HepG2 (cell line): Measurements from ENCODE around the gene TIMM44. TPM values are rescaled to one million over a fixed set of nuclear protein-coding genes. Genes with fewer than 3 reads are reported as not detected.
A peak's percentile ranks its signal among the peaks of the same experiment; 100 is the strongest.

Experiments used
- ATAC-seq: fragments of 200-7000 bp; cut with Tn5 transposase; 3 replicates; pipeline ENCODE4 v1.9.1; 2020; ENCODE audit warnings: mild to moderate bottlenecking, moderate library complexity
- BruUV-seq: library from RNA; stranded (reverse); fragments of 400-500 nt; replicated peaks from 2 replicates; lab custom pipeline; 2021; lab: Mats Ljungman, UMichigan
- CTCF ChIA-PET: fragments of 300-600 bp; formaldehyde crosslinking; extraction: SDS; loops from one replicate; lab custom pipeline; 2021; ENCODE audit warnings: low total read pairs, inconsistent platforms, low intra/inter-chr PET ratio; lab: Yijun Ruan, JAX
- POLR2A ChIA-PET: fragments of 350-600 bp; sonication (Branson Sonifier 250); formaldehyde crosslinking; loops from one replicate; lab custom pipeline; 2020; ENCODE audit warnings: antibody characterized with exemption, inconsistent platforms; lab: Yijun Ruan, JAX
- DNase-seq: peaks from one replicate; pipeline ENCODE4 v3.0.0-alpha.2; 2015; ENCODE audit warnings: low spot score
- FAIRE-seq: peaks from 3 replicates; lab custom pipeline; 2011; peaks lifted over from hg19 to GRCh38; lab: Jason Lieb, UNC
- H2AFZ ChIP-seq: one replicate; pipeline ENCODE4 v1.6.1; 2011; ENCODE audit warnings: low read length, inconsistent platforms
- H3K27ac ChIP-seq: fragments of 300-600 bp; 3 replicates; pipeline ENCODE4 v1.8.0; 2011; ENCODE audit warnings: mixed run types, mild to moderate bottlenecking, mixed read lengths, low read length, inconsistent platforms; ENCODE audit not compliant: insufficient read depth; ENCODE audit errors: extremely low read length
- H3K27me3 ChIP-seq, 2 experiments: fragments of 200-600 bp in 1 of 2; 2 replicates in 1 of 2; 3 replicates in 1 of 2; pipeline versions ENCODE4 v1.6.0 to v1.8.0; 2011; ENCODE audit warnings: low read length in 2 of 2, mild to moderate bottlenecking in 2 of 2, moderate library complexity in 2 of 2, inconsistent platforms in 1 of 2; ENCODE audit not compliant: insufficient read depth in 2 of 2, control insufficient read depth in 1 of 2
- H3K36me3 ChIP-seq, 2 experiments: fragments of 200-600 bp in 1 of 2; replicated peaks in 1 of 2; 2 replicates in 1 of 2; 3 replicates in 1 of 2; pipeline versions ENCODE4 v1.5.1 to v1.8.0; 2011; ENCODE audit warnings: low read length in 2 of 2, inconsistent platforms in 1 of 2; ENCODE audit not compliant: insufficient read depth in 2 of 2, control insufficient read depth in 1 of 2
- H3K4me1 ChIP-seq: 2 replicates; pipeline ENCODE4 v1.5.1; 2012; ENCODE audit warnings: low read length, inconsistent platforms; ENCODE audit not compliant: insufficient read depth
- H3K4me2 ChIP-seq: 2 replicates; pipeline ENCODE4 v1.6.0; 2011; ENCODE audit warnings: low read depth, low read length, inconsistent platforms
- H3K4me3 ChIP-seq, 3 experiments: fragments of 200-600 bp in 1 of 3; sonication (generic), shearing (Covaris generic) in 1 of 3; replicated peaks in 1 of 3; 2 replicates each; pipeline ENCODE4 v1.5.1; 2011 to 2016; ENCODE audit warnings: low read length in 3 of 3, inconsistent platforms in 2 of 3, low read depth in 2 of 3, mild to moderate bottlenecking in 2 of 3, control low read depth in 1 of 3, mixed read lengths in 1 of 3; ENCODE audit not compliant: insufficient read depth in 1 of 3
- H3K79me2 ChIP-seq: one replicate; pipeline ENCODE4 v1.6.1; 2011; ENCODE audit warnings: low read length, inconsistent platforms; ENCODE audit not compliant: insufficient read depth
- H3K9ac ChIP-seq: 2 replicates; pipeline ENCODE4 v1.6.0; 2011; ENCODE audit warnings: mild to moderate bottlenecking, low read depth, low read length, inconsistent platforms; ENCODE audit not compliant: insufficient read depth
- H3K9me3 ChIP-seq: 2 replicates; pipeline ENCODE4 v1.5.1; 2012; ENCODE audit warnings: mild to moderate bottlenecking, low read length
- H4K20me1 ChIP-seq: 2 replicates; pipeline ENCODE4 v1.6.0; 2011; ENCODE audit warnings: inconsistent platforms, mild to moderate bottlenecking, low read length, moderate library complexity; ENCODE audit not compliant: insufficient read depth
- HCFC1 ChIP-seq: fragments of 150-350 bp; IDR thresholded peaks from 2 replicates; pipeline ENCODE4 v1.6.1; 2014; ENCODE audit warnings: low read depth, low read length
- HNRNPK ChIP-seq: fragments of 200-400 bp; formaldehyde crosslinking; IDR thresholded peaks from 2 replicates; pipeline ENCODE4 v1.6.1; 2018; ENCODE audit warnings: low read length, low read depth, moderate library complexity, mild to moderate bottlenecking; ENCODE audit not compliant: poor library complexity, severe bottlenecking
- KDM6A ChIP-seq: IDR thresholded peaks from 2 replicates; pipeline ENCODE4 v1.6.1; 2016; ENCODE audit warnings: low read depth
- KLF13 ChIP-seq: sonication (generic); formaldehyde crosslinking; IDR thresholded peaks from 2 replicates; pipeline ENCODE4 v1.4.0; 2020; ENCODE audit warnings: mild to moderate bottlenecking, missing genetic modification reagents
- MAFF ChIP-seq: IDR thresholded peaks from 2 replicates; pipeline ENCODE4 v1.6.1; 2011; ENCODE audit warnings: low read depth, low read length, improper control_type of control experiment
- MAFG ChIP-seq: sonication (generic); formaldehyde crosslinking; IDR thresholded peaks from 2 replicates; pipeline ENCODE4 v1.5.1; 2020; ENCODE audit warnings: mild to moderate bottlenecking, missing genetic modification reagents
- NFATC3 ChIP-seq: sonication (generic); formaldehyde crosslinking; IDR thresholded peaks from 2 replicates; pipeline ENCODE4 v1.5.1; 2020; ENCODE audit warnings: mild to moderate bottlenecking, missing genetic modification reagents
- ZBTB38 ChIP-seq: sonication (generic); formaldehyde crosslinking; IDR thresholded peaks from 2 replicates; pipeline ENCODE4 v1.5.1; 2020; ENCODE audit warnings: mild to moderate bottlenecking, missing genetic modification reagents
- ZFP36L1 ChIP-seq: sonication (generic); formaldehyde crosslinking; IDR thresholded peaks from 2 replicates; pipeline ENCODE4 v1.8.0; 2022; ENCODE audit warnings: mild to moderate bottlenecking, missing genetic modification reagents, moderate library complexity
- ZNF180 ChIP-seq: sonication (generic); formaldehyde crosslinking; IDR thresholded peaks from 2 replicates; pipeline ENCODE4 v1.4.0; 2020; ENCODE audit warnings: low read depth, missing genetic modification reagents, borderline replicate concordance
- WGBS: methylation state at CpG from one replicate; pipeline ENCODE4 v1.1.6; 2017; ENCODE audit warnings: low lambda C conversion rate; 5-methylcytosine and 5-hydroxymethylcytosine counted together
- in situ Hi-C: cut with HindIII; loops from 2 replicates; pipeline ENCODE4 v1.10.0; 2017; ENCODE audit warnings: low pct_unique_long_range_greater_than_20kb; ENCODE audit not compliant: extremely low pct_ligation_motif_present
- intact Hi-C: fragments of 100-400 bp; cut with micrococcal nuclease; formaldehyde crosslinking; loops from one replicate; pipeline ENCODE4 v1.10.0; 2022; ENCODE audit not compliant: unreplicated experiment
- polyA plus RNA-seq, 8 experiments: library from polyadenylated mRNA; depleted of rRNA in 3 of 8; stranded (reverse) in 7 of 8; unstranded in 1 of 8; fragments of >200 nt; fragmentation: Illumina TruSeq in 4 of 8; extraction: Trizol in 4 of 8; gene quantifications; 2 replicates each; pipeline versions ENCODE4 v1.2.1 to v1.2.3, GENCODE V29; 2011 to 2016; ENCODE audit warnings: low read depth in 4 of 8, missing spikeins in 1 of 8, mixed read lengths in 1 of 8; ENCODE audit not compliant: insufficient read depth in 1 of 8
- total RNA-seq, 5 experiments: library from RNA; depleted of rRNA; stranded (reverse); fragments of >200 nt; fragmentation: Illumina TruSeq; extraction: Trizol; gene quantifications; 2 replicates each; pipeline ENCODE4 v1.2.3, GENCODE V29; 2016; ENCODE audit warnings: low read depth in 1 of 5
- TF ChIP-seq, protein P1 (sequence below): fragments of 450-650 bp; IDR thresholded peaks from 2 replicates; pipeline ENCODE4 v1.6.1; 2017; ENCODE audit warnings: mild to moderate bottlenecking
- TF ChIP-seq, protein P2 (sequence below): sonication (generic); formaldehyde crosslinking; conservative IDR thresholded peaks from 2 replicates; pipeline ENCODE4 v1.4.0; 2020; ENCODE audit warnings: mild to moderate bottlenecking, missing genetic modification reagents, moderate library complexity
- TF ChIP-seq, protein P3 (sequence below): sonication (generic); formaldehyde crosslinking; IDR thresholded peaks from 2 replicates; pipeline ENCODE4 v1.5.0; 2020; ENCODE audit warnings: mild to moderate bottlenecking, missing genetic modification reagents, moderate library complexity

The TIMM44 gene
- total and polyA plus RNA-seq, 2 of the 13 experiments (the other 11 are each of a cell fraction or from before 2014, with no cell fraction given), result 42.9 to 72.6 TPM

DNA sequence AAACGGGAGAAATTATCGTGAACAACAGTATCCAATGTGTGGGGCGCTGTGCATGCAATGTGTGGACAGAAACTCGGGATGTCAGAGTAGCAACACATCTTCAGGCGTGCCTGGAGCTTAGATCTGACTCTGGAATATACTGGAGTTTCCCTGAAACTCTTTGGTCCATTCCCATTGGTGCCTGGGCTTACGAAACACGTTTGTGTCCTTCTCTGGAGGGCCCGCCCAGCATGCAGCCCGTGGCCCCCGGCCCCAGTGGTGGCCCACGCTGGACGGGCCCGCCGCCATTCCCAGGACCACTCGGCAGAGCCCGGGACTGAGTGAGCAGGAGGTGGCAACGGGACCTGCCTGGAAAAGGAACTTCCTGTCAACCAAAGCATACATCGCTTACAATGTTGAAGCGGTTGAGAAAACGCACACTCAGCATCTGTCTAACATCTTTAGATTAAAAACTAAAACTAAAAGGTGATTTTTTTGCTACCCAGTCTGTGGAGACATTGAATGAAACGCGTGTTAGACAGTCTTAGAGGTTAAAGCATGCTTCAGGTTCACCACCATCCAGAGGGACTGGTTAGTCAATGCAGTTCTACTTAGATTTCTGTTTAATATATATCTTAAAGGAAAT, 19.3 kb upstream of the TIMM44 start:
- Histone ChIP-seq H2AFZ (no peak overlapping the region), H3K27me3 (no peaks in the 10 kb centered on the region), H3K36me3 (peaks cover 14 to 70% of the 10 kb centered on the region in 2 experiments), H3K79me2 (no peaks in the 10 kb centered on the region), H4K20me1 (no peaks in the 10 kb centered on the region), H3K4me1 (peaks cover 24% of the 10 kb centered on the region), H3K27ac (peak overlapping the region; percentile 37), H3K4me2 (peak overlapping the region; percentile 36), H3K9ac (no peak overlapping the region), H3K9me3 (no peaks in the 10 kb centered on the region), H3K4me3 (no peak overlapping the region)
- intact Hi-C loops (no loop called here), in situ Hi-C loops (no loop called here)
- ATAC-seq (peak; percentile 29; the same call in 1 of the 3 replicates), FAIRE-seq (peak; percentile 60), DNase-seq (no peak)
- BruUV-seq, result TSS peak; percentile 33
- CTCF ChIA-PET, result no interaction called here
- 75% methylated on average over 20 of the region's 22 CpGs for WGBS
- POLR2A ChIA-PET, result no interaction called here
- TF ChIP-seq, protein P1, sequence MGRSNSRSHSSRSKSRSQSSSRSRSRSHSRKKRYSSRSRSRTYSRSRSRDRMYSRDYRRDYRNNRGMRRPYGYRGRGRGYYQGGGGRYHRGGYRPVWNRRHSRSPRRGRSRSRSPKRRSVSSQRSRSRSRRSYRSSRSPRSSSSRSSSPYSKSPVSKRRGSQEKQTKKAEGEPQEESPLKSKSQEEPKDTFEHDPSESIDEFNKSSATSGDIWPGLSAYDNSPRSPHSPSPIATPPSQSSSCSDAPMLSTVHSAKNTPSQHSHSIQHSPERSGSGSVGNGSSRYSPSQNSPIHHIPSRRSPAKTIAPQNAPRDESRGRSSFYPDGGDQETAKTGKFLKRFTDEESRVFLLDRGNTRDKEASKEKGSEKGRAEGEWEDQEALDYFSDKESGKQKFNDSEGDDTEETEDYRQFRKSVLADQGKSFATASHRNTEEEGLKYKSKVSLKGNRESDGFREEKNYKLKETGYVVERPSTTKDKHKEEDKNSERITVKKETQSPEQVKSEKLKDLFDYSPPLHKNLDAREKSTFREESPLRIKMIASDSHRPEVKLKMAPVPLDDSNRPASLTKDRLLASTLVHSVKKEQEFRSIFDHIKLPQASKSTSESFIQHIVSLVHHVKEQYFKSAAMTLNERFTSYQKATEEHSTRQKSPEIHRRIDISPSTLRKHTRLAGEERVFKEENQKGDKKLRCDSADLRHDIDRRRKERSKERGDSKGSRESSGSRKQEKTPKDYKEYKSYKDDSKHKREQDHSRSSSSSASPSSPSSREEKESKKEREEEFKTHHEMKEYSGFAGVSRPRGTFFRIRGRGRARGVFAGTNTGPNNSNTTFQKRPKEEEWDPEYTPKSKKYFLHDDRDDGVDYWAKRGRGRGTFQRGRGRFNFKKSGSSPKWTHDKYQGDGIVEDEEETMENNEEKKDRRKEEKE, result no peak
- TF ChIP-seq, protein P2, sequence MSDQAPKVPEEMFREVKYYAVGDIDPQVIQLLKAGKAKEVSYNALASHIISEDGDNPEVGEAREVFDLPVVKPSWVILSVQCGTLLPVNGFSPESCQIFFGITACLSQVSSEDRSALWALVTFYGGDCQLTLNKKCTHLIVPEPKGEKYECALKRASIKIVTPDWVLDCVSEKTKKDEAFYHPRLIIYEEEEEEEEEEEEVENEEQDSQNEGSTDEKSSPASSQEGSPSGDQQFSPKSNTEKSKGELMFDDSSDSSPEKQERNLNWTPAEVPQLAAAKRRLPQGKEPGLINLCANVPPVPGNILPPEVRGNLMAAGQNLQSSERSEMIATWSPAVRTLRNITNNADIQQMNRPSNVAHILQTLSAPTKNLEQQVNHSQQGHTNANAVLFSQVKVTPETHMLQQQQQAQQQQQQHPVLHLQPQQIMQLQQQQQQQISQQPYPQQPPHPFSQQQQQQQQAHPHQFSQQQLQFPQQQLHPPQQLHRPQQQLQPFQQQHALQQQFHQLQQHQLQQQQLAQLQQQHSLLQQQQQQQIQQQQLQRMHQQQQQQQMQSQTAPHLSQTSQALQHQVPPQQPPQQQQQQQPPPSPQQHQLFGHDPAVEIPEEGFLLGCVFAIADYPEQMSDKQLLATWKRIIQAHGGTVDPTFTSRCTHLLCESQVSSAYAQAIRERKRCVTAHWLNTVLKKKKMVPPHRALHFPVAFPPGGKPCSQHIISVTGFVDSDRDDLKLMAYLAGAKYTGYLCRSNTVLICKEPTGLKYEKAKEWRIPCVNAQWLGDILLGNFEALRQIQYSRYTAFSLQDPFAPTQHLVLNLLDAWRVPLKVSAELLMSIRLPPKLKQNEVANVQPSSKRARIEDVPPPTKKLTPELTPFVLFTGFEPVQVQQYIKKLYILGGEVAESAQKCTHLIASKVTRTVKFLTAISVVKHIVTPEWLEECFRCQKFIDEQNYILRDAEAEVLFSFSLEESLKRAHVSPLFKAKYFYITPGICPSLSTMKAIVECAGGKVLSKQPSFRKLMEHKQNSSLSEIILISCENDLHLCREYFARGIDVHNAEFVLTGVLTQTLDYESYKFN (CRISPR knock-in tag), result no peak
- no peak for TF ChIP-seq KLF13
- 0 out of 2 replicates have a peak, but pooled peaks have one; percentile 40 for TF ChIP-seq MAFG (CRISPR knock-in tag)
- no peak for TF ChIP-seq HCFC1
- TF ChIP-seq ZNF180 (CRISPR knock-in tag), result no peak
- TF ChIP-seq ZBTB38 (CRISPR knock-in tag), result peak; percentile 96
- TF ChIP-seq MAFF, result peak; percentile 96
- TF ChIP-seq KDM6A (CRISPR knock-in tag), result no peak
- no peak for TF ChIP-seq NFATC3 (CRISPR knock-in tag)
- TF ChIP-seq, protein P3, sequence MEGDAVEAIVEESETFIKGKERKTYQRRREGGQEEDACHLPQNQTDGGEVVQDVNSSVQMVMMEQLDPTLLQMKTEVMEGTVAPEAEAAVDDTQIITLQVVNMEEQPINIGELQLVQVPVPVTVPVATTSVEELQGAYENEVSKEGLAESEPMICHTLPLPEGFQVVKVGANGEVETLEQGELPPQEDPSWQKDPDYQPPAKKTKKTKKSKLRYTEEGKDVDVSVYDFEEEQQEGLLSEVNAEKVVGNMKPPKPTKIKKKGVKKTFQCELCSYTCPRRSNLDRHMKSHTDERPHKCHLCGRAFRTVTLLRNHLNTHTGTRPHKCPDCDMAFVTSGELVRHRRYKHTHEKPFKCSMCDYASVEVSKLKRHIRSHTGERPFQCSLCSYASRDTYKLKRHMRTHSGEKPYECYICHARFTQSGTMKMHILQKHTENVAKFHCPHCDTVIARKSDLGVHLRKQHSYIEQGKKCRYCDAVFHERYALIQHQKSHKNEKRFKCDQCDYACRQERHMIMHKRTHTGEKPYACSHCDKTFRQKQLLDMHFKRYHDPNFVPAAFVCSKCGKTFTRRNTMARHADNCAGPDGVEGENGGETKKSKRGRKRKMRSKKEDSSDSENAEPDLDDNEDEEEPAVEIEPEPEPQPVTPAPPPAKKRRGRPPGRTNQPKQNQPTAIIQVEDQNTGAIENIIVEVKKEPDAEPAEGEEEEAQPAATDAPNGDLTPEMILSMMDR (CRISPR knock-in tag), result 0 out of 2 replicates have a peak, but pooled peaks have one; percentile 6
- no peak for TF ChIP-seq HNRNPK
- TF ChIP-seq ZFP36L1 (CRISPR knock-in tag), result no peak
